GM12878 (cell line): ENCODE data around the gene FKBP15. TPM values are rescaled to one million over a fixed set of nuclear protein-coding genes. Genes with fewer than 3 reads are reported as not detected.

Source experiments
- ATAC-seq: fragments of 200-7000 bp; cut with Tn5 transposase; 3 replicates; pipeline ENCODE4 v1.9.1; 2020; ENCODE audit warnings: mild to moderate bottlenecking, moderate library complexity
- BruUV-seq: library from RNA; stranded (reverse); fragments of 400-500 nt; replicated peaks from 2 replicates; lab custom pipeline; 2021; lab: Mats Ljungman, UMichigan
- CTCF ChIA-PET: fragments of 300-600 bp; sonication (Branson Sonifier 250); formaldehyde crosslinking; extraction: SDS; loops from one replicate; lab custom pipeline; 2021; ENCODE audit warnings: inconsistent platforms; lab: Yijun Ruan, JAX
- POLR2A ChIA-PET: fragments of 350-600 bp; formaldehyde crosslinking; extraction: SDS; loops from one replicate; lab custom pipeline; 2021; ENCODE audit warnings: inconsistent platforms; lab: Charles Lee
- RAD21 ChIA-PET: fragments of 300-600 bp; sonication (Branson Sonifier 250); formaldehyde crosslinking; loops from one replicate; lab custom pipeline; 2023; ENCODE audit warnings: antibody characterized with exemption; ENCODE audit not compliant: unreplicated experiment; lab: Charles Lee
- SMC1A ChIA-PET: fragments of 300-600 bp; sonication (Branson Sonifier 250); formaldehyde crosslinking; loops from one replicate; lab custom pipeline; 2023; ENCODE audit not compliant: unreplicated experiment, uncharacterized antibody; lab: Charles Lee
- DNase-seq: peaks from one replicate; pipeline ENCODE4 v3.0.0-alpha.2; 2011; ENCODE audit warnings: low read depth, low spot score
- FAIRE-seq: peaks from 3 replicates; lab custom pipeline; 2011; peaks lifted over from hg19 to GRCh38; lab: Jason Lieb, UNC
- H2AFZ ChIP-seq: 2 replicates; pipeline ENCODE4 v1.6.0; 2011; ENCODE audit warnings: low read depth, low read length, control low read depth; ENCODE audit not compliant: control insufficient read depth
- H3K27ac ChIP-seq: 2 replicates; pipeline ENCODE4 v1.5.1; 2011; ENCODE audit warnings: control low read depth; ENCODE audit not compliant: control insufficient read depth, insufficient read depth
- H3K27me3 ChIP-seq, 2 experiments: replicated peaks in 1 of 2; 2 replicates each; pipeline versions ENCODE4 v1.6.0 to v1.6.1; 2011; ENCODE audit warnings: low read length in 1 of 2; ENCODE audit not compliant: control insufficient read depth in 2 of 2, insufficient read depth in 2 of 2
- H3K36me3 ChIP-seq, 2 experiments: 2 replicates each; pipeline ENCODE4 v1.5.1; 2011; ENCODE audit warnings: low read length in 1 of 2; ENCODE audit not compliant: control insufficient read depth in 2 of 2, insufficient read depth in 2 of 2
- H3K4me1 ChIP-seq: 2 replicates; pipeline ENCODE4 v1.6.1; 2011; ENCODE audit warnings: mild to moderate bottlenecking, low read length, moderate library complexity, mixed read lengths; ENCODE audit not compliant: control insufficient read depth, insufficient read depth
- H3K4me2 ChIP-seq: 2 replicates; pipeline ENCODE4 v1.6.0; 2011; ENCODE audit warnings: control low read depth; ENCODE audit not compliant: control insufficient read depth, insufficient read depth
- H3K4me3 ChIP-seq: fragments of 200-600 bp; sonication (generic); 2 replicates; pipeline ENCODE4 v1.5.1; 2016
- H3K79me2 ChIP-seq: 2 replicates; pipeline ENCODE4 v1.6.0; 2011; ENCODE audit warnings: low read length; ENCODE audit not compliant: control insufficient read depth, insufficient read depth
- H3K9ac ChIP-seq: 2 replicates; pipeline ENCODE4 v1.8.0; 2011; ENCODE audit warnings: low read length, control low read depth, mixed read lengths; ENCODE audit not compliant: control insufficient read depth, insufficient read depth
- H3K9me3 ChIP-seq: replicated peaks from 3 replicates; pipeline ENCODE4 v1.5.1; 2011; ENCODE audit warnings: mild to moderate bottlenecking, low read length; ENCODE audit not compliant: control insufficient read depth, insufficient read depth
- H4K20me1 ChIP-seq: 2 replicates; pipeline ENCODE4 v1.6.0; 2011; ENCODE audit not compliant: control insufficient read depth, insufficient read depth
- BHLHE40 ChIP-seq, 2 experiments: fragments of 450-650 bp in 1 of 2; IDR thresholded peaks; 2 replicates each; pipeline ENCODE4 v1.6.1; 2011 to 2017; ENCODE audit warnings: low read depth in 2 of 2, borderline replicate concordance in 1 of 2, improper control_type of control experiment in 1 of 2, low read length in 1 of 2, mild to moderate bottlenecking in 1 of 2
- FOXM1 ChIP-seq: IDR thresholded peaks from 2 replicates; pipeline ENCODE4 v1.6.1; 2012; ENCODE audit warnings: low read depth, mild to moderate bottlenecking, inconsistent platforms, low read length, moderate library complexity
- GATAD2B ChIP-seq: fragments of 450-650 bp; conservative IDR thresholded peaks from 2 replicates; pipeline ENCODE4 v1.6.1; 2017; ENCODE audit warnings: low read depth, mild to moderate bottlenecking, moderate library complexity
- HCFC1 ChIP-seq: fragments of 150-350 bp; IDR thresholded peaks from 2 replicates; pipeline ENCODE4 v1.6.1; 2014; ENCODE audit warnings: low read length
- NBN ChIP-seq: fragments of 450-650 bp; IDR thresholded peaks from 2 replicates; pipeline ENCODE4 v1.6.1; 2016
- NFXL1 ChIP-seq: fragments of 450-650 bp; IDR thresholded peaks from 2 replicates; pipeline ENCODE4 v1.6.1; 2017; ENCODE audit warnings: antibody characterized with exemption, mild to moderate bottlenecking, borderline replicate concordance
- NFYA ChIP-seq: IDR thresholded peaks from 2 replicates; pipeline ENCODE4 v1.6.1; 2011; ENCODE audit warnings: low read depth, mild to moderate bottlenecking, low read length, improper control_type of control experiment, borderline replicate concordance
- PBX3 ChIP-seq: IDR thresholded peaks from 2 replicates; pipeline ENCODE4 v1.6.1; 2011; ENCODE audit warnings: mild to moderate bottlenecking, low read depth, low read length, moderate library complexity; ENCODE audit not compliant: insufficient replicate concordance
- SIX5 ChIP-seq: IDR thresholded peaks from 2 replicates; pipeline ENCODE4 v1.6.1; 2011; ENCODE audit warnings: mild to moderate bottlenecking, low read depth, low read length, moderate library complexity; ENCODE audit not compliant: severe bottlenecking
- SKIL ChIP-seq: fragments of 450-650 bp; IDR thresholded peaks from 2 replicates; pipeline ENCODE4 v1.6.1; 2017; ENCODE audit warnings: mild to moderate bottlenecking, low read depth, inconsistent platforms; ENCODE audit not compliant: poor library complexity, severe bottlenecking
- SREBF2 ChIP-seq: IDR thresholded peaks from 2 replicates; pipeline ENCODE4 v1.6.1; 2012; ENCODE audit warnings: mild to moderate bottlenecking, low read length
- SUZ12 ChIP-seq: fragments of 200-600 bp; sonication (generic); IDR thresholded peaks from one replicate; pipeline ENCODE4 v1.6.1; 2018; ENCODE audit warnings: antibody characterized with exemption, mild to moderate bottlenecking; ENCODE audit not compliant: unreplicated experiment
- ZNF207 ChIP-seq: fragments of 450-650 bp; IDR thresholded peaks from 2 replicates; pipeline ENCODE4 v1.6.1; 2014; ENCODE audit warnings: antibody characterized with exemption, mild to moderate bottlenecking, borderline replicate concordance
- ZSCAN29 ChIP-seq: fragments of 450-650 bp; IDR thresholded peaks from 2 replicates; pipeline ENCODE4 v1.6.1; 2017; ENCODE audit warnings: mild to moderate bottlenecking, moderate library complexity
- ZZZ3 ChIP-seq: IDR thresholded peaks from 2 replicates; pipeline ENCODE4 v1.6.1; 2011; ENCODE audit warnings: low read depth; ENCODE audit not compliant: control insufficient read depth, insufficient read length
- in situ Hi-C: fragments of 300-500 bp; cut with MboI; formaldehyde crosslinking; loops from 9 replicates; pipeline ENCODE4 v1.14.3; 2018; ENCODE audit warnings: mixed read lengths
- intact Hi-C: fragments of 100-400 bp; cut with micrococcal nuclease; formaldehyde crosslinking; loops from one replicate; pipeline ENCODE4 v1.14.2; 2022; ENCODE audit not compliant: unreplicated experiment
- polyA plus RNA-seq, 11 experiments: library from polyadenylated mRNA; depleted of rRNA in 4 of 11; unstranded in 6 of 11; stranded (reverse) in 5 of 11; fragments of >200 nt; fragmentation: Nextera tagmentation in 4 of 11; fragmentation: Illumina TruSeq in 1 of 11; extraction: Ambion mirVana in 4 of 11; extraction: Trizol in 1 of 11; gene quantifications; 1 replicate in 1 of 11; 2 replicates in 10 of 11; pipeline versions ENCODE4 v1.2.1 to v1.2.3, GENCODE V29; 2011 to 2016; ENCODE audit warnings: inconsistent platforms in 2 of 11, missing spikeins in 2 of 11, low read depth in 1 of 11
- total RNA-seq, 4 experiments: library from RNA; depleted of rRNA in 3 of 4; stranded (reverse); fragments of >200 nt in 3 of 4; fragmentation: Illumina TruSeq in 1 of 4; extraction: Trizol in 1 of 4; gene quantifications; 2 replicates each; pipeline versions ENCODE4 v1.2.1 to v1.2.3, GENCODE V29; 2013 to 2021
- TF ChIP-seq, protein P1 (sequence below): fragments of 450-650 bp; IDR thresholded peaks from 2 replicates; pipeline ENCODE4 v1.6.1; 2016; ENCODE audit warnings: mild to moderate bottlenecking
- TF ChIP-seq, protein P2 (sequence below): IDR thresholded peaks from 2 replicates; pipeline ENCODE4 v1.6.1; 2012; ENCODE audit warnings: low read depth, low read length, improper control_type of control experiment
- TF ChIP-seq, protein P3 (sequence below): fragments of 450-650 bp; IDR thresholded peaks from 2 replicates; pipeline ENCODE4 v1.6.1; 2016; ENCODE audit warnings: mild to moderate bottlenecking

FKBP15 gene
- total and polyA plus RNA-seq, 10 of the 15 experiments (the other 5 are each of a cell fraction or from before 2014, with no cell fraction given) = 5.0 to 53.4 (median 21.2) TPM

GRCh38 chr9:113129884-113130283 is 91.2 kb downstream of the FKBP15 start (continued):
- TF ChIP-seq PBX3 (no peak), ZSCAN29 (no peak), NBN (no peak)
- TF ChIP-seq, protein P1, sequence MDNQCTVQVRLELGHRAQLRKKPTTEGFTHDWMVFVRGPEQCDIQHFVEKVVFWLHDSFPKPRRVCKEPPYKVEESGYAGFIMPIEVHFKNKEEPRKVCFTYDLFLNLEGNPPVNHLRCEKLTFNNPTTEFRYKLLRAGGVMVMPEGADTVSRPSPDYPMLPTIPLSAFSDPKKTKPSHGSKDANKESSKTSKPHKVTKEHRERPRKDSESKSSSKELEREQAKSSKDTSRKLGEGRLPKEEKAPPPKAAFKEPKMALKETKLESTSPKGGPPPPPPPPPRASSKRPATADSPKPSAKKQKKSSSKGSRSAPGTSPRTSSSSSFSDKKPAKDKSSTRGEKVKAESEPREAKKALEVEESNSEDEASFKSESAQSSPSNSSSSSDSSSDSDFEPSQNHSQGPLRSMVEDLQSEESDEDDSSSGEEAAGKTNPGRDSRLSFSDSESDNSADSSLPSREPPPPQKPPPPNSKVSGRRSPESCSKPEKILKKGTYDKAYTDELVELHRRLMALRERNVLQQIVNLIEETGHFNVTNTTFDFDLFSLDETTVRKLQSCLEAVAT = no peak

DNA sequence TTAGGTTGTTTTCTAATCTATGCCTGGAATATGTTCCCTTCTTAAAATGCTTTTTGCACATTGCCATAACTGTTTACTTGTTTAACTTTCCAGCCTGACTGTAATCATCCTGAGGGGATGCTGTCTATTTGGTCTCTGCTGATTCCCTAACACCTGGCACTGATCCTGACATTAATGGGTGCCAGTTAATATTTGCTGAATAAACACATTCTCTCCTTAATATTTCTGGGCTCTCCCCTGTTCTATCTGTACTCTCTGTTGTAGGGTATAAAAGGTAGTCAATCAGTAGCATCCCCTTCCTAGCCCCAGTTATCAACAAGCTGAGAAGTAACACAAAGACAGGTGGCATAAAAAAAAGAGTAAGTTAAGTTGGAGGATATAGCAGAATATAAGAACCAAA is 91.6 kb downstream of the FKBP15 start:
- intact Hi-C loops (no loop called here), in situ Hi-C loops (no loop called here)
- Histone ChIP-seq H3K27ac (no peak overlapping the region), H3K27me3 (no peaks in the 10 kb centered on the region; a peak in 1 of 4 replicates), H2AFZ (no peak overlapping the region), H3K4me1 (no peaks in the 10 kb centered on the region), H3K79me2 (no peaks in the 10 kb centered on the region), H3K9me3 (no peaks in the 10 kb centered on the region; the same call in 2 of the 3 replicates), H3K9ac (no peak overlapping the region), H3K36me3 (no peaks in the 10 kb centered on the region), H3K4me2 (no peak overlapping the region), H3K4me3 (no peak overlapping the region), H4K20me1 (no peaks in the 10 kb centered on the region)
- ChIA-PET RAD21 (no interaction called here), SMC1A (no interaction called here), CTCF (no interaction called here), POLR2A (no interaction called here)
- BruUV-seq = no TSS peak
- DNase-seq (no peak), ATAC-seq (no peak), FAIRE-seq (no peak)
- TF ChIP-seq HCFC1 = no peak
- TF ChIP-seq BHLHE40 (IDR thresholded peaks at IDR 0.05; ENCODE audit: borderline replicate concordance in 1 of 2, low read depth in 2 of 2, low read length in 1 of 2) = no peak
- no peak for TF ChIP-seq FOXM1
- no peak for TF ChIP-seq SIX5
- TF ChIP-seq ZZZ3 = no peak
- no peak for TF ChIP-seq NFYA
- TF ChIP-seq SUZ12 = no peak
- TF ChIP-seq GATAD2B = no peak
- TF ChIP-seq ZNF207 = no peak
- TF ChIP-seq, protein P2, sequence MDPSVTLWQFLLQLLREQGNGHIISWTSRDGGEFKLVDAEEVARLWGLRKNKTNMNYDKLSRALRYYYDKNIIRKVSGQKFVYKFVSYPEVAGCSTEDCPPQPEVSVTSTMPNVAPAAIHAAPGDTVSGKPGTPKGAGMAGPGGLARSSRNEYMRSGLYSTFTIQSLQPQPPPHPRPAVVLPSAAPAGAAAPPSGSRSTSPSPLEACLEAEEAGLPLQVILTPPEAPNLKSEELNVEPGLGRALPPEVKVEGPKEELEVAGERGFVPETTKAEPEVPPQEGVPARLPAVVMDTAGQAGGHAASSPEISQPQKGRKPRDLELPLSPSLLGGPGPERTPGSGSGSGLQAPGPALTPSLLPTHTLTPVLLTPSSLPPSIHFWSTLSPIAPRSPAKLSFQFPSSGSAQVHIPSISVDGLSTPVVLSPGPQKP = no peak
- TF ChIP-seq SREBF2 = no peak
- TF ChIP-seq, protein P3, sequence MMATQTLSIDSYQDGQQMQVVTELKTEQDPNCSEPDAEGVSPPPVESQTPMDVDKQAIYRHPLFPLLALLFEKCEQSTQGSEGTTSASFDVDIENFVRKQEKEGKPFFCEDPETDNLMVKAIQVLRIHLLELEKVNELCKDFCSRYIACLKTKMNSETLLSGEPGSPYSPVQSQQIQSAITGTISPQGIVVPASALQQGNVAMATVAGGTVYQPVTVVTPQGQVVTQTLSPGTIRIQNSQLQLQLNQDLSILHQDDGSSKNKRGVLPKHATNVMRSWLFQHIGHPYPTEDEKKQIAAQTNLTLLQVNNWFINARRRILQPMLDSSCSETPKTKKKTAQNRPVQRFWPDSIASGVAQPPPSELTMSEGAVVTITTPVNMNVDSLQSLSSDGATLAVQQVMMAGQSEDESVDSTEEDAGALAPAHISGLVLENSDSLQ = no peak
- no peak for TF ChIP-seq SKIL
- no peak for TF ChIP-seq NFXL1
